ENCODE data around the gene PRR5L.
"Not testable (repeated sequence)": the region's sequence is repeated elsewhere in the genome, so short reads cannot be mapped to it uniquely, and the experiment has no call there.

PRR5L gene

DNA sequence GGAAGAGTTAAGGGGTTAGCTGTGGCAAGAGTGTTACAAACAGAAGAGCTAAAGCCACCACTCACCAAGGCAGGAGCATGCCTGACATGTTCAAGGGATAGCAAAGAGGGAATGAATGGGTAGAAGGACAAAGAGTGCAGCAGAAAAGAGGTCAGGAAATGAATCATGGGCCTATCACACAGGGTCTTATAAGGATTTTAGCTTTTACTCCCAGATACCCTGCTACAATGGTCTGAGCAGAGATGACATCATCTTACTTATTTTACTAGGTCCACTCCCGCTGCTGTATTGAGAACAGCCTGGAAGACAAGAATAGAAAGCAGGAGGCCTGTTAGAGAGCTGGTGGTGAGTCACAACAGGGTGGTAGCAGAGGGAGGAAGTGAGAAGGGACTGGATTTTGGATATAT, 204.2 kb downstream of the PRR5L start:
- DNase-seq (ENCODE audit: low read depth) = no peak

DNA sequence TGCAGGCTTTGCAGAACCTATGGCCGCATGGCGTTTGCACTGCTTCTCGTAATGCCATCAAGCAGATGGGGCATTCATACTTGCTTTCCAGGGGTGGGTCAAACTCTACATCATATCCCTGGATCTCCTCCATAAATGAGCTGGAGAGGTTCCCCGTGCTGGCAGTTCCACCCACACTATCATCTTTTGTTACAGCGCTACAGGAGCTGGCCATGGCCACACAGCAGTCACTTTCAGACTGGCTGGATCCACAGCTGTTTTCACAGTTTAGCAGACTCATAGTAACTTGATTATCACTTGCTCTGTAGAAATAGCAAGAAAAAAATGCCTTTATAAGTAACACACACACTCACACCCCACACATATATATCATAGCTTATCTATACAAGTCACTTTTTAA, 205.1 kb downstream of the PRR5L start:
- no peak for DNase-seq (ENCODE audit: low read depth)

DNA sequence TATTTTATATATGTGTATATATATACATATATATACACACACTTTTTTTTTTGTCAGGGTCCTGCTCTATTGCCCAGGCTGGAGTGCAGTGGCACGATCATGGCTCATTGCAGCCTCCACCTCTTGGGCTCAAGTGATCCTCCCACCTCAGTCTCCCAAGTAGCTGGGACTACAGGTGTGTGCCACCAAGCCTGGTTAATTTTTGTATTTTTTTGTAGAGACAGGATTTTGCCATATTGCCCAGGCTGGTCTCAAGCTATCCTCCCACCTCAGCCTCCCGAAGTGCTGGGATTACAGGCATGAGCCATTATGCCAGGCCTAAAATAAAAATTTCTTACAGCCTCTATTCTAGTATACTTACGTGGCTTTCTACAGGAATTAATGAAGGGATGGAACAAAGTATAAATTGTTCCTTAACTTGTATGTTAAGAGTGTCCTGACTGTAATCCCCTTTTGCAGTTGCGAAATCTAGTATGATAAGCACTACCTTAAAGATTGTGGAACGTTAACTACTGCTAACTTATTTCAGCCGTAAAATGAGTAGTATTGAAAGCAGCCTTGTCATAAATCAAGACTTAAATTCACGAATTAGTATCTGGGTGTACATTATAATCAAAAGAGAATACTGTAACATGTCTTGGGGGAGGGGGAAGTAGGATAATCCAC, 211.9 kb downstream of the PRR5L start:
- no peak for DNase-seq (ENCODE audit: low read depth)

DNA sequence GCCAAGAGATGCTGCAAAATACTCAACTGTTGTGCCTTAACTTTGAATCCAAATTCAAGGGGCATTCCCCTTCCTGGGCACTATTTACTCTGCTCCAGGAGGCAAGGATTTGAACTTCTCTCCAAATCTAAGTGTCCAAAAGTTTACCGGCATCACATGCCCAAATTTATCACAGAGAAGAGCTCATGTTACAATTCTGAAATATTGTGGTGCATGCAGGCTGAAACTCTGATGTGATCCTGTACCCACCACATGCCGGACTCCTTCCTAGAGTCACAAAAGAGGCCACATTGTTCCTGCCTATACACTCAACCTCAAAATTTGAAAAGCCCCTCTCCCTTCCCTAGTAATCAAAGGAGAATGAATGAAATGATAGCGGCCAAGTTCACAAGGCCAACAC, 212.7 kb downstream of the PRR5L start:
- no peak for DNase-seq (ENCODE audit: low read depth)

DNA sequence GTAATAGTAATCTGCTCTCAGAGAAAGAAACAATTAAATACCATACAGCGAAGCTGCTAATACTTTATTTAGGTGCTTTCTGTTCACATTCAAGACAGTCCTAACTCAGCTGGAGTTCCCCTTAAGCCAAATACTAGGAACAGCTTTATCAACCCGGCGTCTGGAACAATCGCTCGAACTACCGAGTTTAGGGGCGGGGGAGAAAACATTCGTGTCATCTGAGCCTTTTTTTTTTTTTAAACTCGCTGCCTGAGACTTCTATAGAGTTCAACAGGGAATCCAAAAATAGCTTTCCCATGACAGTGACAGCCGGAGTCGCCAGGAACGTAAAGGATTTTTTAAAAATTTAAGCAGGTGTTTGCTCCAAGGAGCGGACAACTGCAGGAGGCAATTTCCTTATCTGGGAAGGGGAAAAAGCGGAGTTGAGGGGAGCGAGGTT, 213.1 kb downstream of the PRR5L start:
- DNase-seq (ENCODE audit: low read depth) = no peak

DNA sequence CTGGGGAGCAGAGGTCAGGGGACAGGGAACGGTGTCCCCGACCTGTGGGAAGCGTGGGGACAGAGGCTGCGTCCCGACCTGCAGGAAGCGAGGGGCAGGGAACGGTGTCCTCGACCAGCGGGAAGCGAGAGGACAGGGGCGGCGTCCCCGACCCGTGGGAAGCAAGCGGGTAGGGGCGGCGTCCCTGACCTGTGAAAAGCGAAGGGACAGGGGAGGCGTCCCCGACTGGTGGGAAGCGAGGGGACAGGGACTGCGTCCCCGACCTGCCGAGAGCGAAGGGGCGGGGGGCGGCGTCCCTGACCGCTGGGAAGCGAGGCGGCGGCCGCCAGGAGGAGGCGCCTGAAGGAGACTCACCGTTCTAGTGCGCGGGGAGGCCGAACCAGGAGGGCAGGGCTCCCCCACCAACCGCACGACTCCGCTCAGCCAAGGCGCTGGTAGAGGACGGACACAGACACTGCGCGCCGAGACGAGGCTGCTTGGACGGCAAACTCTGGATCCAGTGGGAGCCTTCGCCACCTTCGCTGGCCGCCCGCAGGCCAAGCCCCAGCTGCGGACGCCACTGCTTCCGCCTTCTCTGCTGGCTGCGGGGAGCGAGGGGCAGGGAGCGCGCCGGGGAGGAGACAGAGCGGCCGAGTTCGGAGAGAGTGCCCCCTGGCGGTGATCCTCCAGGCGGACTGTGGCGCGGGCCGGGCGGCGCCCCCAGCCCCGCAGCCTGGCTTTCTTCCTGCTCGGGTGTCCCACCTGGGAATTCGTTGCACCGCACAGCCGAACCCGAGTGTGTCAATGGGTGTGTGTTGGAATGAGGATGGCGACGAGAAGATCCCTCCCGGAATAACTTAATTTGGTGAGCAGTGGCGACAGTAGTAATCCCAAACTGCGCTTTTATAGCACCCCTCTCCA, 213.9 kb downstream of the PRR5L start, which contains the start of gene TRAF6:
Gene TRAF6, minus strand, starts transcription at position 579 of the 900 bp plus-strand sequence. CDS start 8,757 bp downstream, outside the sequence.
- DNase-seq (ENCODE audit: low read depth) = peak; percentile 88

DNA sequence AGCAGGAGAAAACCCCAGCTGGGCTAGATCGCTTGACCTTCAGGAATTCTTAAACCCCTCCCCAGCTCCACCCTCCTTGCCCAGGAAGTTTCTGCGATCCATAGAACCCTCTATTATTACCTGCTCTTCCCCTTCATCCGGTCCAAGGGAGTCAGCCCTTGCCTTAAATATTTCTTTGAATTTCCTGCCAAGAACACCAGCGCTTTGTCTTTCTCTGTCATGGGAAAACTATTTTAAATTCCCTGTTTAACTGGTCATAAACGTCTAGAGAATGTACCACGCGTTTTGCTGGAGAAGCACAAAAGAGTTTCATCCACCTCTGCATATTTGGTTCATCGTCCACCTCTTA, 214.5 kb downstream of the PRR5L start:
- DNase-seq (ENCODE audit: low read depth) = no peak

DNA sequence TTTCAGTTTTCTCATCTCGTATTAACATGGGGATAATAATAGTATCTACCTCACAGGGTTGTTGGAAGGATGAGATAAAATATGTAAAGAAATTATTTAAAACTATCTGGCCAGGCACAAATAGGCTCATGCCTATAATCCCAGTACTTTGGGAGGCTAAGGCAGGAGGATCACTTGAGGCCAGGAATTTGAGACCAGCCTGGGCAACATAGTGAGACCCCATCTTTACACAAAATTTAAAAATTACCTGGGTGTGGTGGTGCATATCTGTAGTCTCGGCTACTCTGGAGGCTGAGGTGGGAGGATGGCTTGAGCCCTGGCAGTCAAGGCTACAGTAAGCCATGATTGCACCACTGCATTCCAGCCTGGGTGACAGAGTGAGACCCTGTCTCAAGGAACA, 215.0 kb downstream of the PRR5L start:
- DNase-seq (ENCODE audit: low read depth) = not testable (repeated sequence)

DNA sequence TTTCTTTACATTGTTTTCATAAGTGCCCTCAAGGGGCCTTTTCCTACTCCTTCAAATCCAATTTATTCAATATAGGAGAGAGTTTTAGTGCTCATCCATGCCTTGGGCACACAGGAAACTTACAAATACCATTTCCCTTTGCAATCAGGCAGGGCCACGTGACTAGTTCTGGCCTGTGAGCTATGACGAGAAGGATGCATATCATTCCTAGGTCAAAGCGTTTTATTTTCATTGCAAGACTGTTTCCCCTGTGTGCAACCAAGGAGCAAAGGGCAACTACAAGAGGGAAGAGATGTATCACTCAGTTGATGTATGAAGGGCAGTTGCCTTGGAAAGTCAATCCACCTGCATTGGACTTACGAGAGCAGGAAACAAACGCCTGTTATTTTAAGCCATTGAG, 215.9 kb downstream of the PRR5L start:
- DNase-seq (ENCODE audit: low read depth) = no peak

DNA sequence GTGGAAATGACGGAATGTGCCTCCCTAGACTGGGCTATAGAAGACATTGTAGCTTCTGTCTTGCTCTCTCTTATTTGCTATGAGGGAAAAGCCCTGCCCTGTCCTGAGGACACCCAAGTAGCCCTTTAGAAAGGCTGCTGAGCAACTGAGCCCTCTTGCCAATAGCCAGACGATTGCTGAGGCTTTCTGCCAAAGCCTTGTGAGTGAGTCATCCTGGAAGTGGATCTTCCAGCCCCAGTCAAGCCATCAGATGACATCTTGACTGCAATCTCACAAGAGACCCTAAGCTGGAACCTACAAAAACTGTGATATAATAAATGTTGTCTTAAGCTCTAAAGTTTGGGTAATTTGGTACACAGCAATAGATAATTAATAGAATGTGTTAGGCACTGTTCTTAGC, 217.9 kb downstream of the PRR5L start:
- no peak for DNase-seq (ENCODE audit: low read depth)
